GM19397 (cell line): ENCODE results near the gene GRIN1.
A peak's percentile ranks its signal among the peaks of the same experiment; 100 is the strongest.

Source experiments
- ATAC-seq: cut with Tn5 transposase; IDR thresholded peaks from one replicate; pipeline ENCODE4 v1.9.1; 2021; ENCODE audit warnings: mild to moderate bottlenecking, moderate library complexity; ENCODE audit not compliant: unreplicated experiment

Gene GRIN1

GRCh38 chr9:137173796-137174664, 35.1 kb downstream of the GRIN1 start:
- ATAC-seq, result no peak

- ATAC-seq, result no peak
Measured at GRCh38 chr9:137174722-137175293, 35.9 kb downstream of the GRIN1 start.

- ATAC-seq, result no peak
Measured at GRCh38 chr9:137175345-137175961, 36.5 kb downstream of the GRIN1 start.

DNA sequence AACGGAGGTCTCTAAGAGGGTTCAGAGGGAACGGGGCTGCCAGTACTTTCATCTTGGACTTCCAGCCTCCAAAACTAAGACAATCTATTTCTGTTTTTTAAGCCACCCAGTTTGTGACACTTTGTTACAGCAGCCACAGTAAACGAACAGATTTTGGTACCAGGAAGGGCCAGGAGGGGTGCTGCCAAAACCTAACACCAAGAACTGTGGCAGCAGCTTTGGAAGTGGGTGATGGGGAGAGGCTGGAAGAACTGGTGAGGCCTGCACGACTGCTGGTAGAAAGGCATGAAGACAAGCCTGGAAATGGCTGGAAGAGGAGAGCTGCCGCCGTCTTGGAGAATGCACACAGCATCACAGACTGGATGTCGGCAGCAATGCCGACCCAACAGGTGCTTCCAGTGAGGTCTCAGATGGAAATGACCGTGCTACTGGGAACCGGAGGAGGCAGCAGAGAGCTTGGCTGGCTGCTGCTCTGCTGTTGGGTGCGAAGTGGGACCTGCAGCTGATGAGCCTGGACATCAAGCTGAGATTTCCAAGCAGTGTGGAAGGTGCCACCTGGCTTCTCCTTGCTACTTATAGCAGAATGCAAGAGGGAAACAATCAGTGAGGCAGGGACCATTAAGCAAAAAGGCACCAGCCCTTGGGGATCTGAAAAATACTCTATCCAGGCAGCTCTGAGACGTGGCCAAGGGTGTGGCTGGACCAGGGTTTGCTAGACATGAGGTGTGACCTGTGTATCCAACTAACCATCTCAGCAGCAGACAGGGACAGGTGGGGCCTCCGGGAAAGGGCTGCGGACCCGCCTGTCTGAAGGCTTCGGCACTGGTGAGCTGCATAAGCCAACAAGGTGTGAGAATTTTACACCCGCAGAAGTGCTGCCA, 37.6 kb downstream of the GRIN1 start:
- ATAC-seq, result no peak

GRCh38 chr9:137178201-137178938, 39.4 kb downstream of the GRIN1 start:
- ATAC-seq, result no peak

DNA sequence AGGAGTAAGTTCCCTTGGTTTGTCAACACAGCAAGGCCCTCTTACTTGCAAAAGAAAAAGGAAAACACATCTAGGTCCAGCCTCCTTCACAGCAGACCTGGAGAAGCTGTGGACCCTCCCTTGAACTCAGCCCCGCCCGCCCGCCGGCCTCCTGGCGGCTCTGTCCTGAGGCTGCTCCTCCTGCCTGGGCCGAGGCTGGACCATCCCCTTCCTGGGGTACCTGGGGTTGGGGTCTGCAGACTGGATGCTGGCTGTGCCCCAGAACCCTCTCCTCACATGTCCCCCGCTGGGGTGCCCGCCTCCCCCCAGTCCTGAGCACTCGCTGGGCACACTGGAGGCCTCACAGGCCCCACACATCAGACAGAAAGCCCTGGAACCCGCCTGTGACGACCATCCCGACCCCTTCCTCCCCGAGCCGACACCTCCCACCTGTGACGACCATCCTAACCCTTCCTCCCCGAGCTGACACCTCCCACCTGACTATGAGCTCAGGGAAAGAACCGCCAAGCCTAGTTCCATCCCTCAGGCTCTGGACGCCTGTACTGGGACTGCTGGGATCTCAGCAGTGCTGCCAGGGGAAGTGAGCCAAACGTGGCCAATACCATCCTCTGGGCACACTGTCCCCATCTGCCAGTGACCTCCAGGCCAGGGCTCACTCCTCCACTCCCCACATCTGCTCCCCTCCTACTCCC, 40.1 kb downstream of the GRIN1 start:
- no peak for ATAC-seq

DNA sequence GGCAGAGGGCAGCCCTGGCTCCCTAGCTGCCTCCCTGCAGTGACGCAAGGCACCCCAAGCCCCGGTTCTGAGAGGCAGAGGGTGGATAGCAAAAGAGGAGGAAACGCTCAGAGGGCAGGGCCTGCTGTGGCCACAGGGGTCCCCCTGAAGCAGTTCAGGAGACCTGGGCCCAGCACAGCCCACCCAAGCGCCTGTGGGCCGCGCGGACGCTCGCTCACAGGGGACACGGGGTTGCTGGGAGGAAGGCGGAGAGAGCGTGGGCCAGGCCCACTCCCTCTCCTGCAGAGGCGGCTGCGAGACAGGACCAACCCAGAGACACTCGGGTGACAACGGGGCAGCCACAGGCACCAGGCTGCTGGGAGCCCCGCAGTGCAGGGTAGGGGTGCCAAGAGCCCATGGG, 40.8 kb downstream of the GRIN1 start:
- ATAC-seq, result no peak

- ATAC-seq, result no peak
Measured at GRCh38 chr9:137180491-137180890, 41.5 kb downstream of the GRIN1 start.

DNA sequence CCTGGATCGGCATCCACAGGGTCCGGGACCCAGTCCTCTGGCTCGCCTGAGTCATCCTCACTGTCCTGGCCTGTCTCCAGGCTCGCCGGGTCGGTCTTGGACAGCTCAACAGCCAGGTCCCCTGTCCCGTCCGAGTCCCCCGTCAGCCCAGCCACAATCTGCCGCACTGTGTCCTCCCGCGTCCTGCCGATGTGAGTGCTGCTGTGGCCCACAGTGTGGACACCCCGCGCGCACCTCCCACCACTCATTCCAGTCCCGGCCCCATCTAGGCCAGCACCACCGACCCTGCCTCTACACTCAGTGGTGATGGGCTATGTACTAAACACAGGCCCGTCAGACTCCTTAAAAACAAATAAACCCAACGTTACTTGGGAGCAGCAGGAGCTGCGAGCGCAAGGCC, 42.7 kb downstream of the GRIN1 start:
- no peak for ATAC-seq

- ATAC-seq, result no peak
Measured at GRCh38 chr9:137182836-137183235, 43.9 kb downstream of the GRIN1 start.

DNA sequence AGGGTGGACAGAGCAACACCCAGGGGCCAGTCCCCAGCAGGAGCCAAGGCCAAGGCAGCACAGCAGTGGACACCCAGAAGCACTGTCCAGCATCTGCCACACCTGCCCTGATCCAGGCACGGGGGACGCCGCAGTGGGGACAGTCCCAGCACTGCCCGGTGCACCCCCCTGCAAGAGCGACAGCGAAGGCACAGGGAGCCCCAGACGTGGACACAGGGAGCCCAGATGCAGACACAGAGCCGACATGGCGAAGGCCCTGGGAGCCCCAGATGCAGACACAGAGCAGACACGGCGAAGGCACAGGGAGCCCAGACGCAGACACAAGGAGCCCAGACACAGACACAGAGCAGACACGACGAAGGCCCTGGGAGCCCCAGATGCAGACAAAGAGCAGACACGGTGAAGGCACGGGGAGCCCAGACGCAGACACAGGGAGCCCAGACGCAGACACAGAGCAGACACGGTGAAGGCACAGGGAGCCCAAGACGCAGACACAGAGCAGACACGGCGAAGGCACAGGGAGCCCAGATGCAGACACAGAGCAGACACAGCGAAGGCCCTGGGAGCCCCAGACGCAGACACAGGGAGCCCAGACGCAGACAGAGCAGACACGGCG, 45.1 kb downstream of the GRIN1 start:
- ATAC-seq, result no peak

DNA sequence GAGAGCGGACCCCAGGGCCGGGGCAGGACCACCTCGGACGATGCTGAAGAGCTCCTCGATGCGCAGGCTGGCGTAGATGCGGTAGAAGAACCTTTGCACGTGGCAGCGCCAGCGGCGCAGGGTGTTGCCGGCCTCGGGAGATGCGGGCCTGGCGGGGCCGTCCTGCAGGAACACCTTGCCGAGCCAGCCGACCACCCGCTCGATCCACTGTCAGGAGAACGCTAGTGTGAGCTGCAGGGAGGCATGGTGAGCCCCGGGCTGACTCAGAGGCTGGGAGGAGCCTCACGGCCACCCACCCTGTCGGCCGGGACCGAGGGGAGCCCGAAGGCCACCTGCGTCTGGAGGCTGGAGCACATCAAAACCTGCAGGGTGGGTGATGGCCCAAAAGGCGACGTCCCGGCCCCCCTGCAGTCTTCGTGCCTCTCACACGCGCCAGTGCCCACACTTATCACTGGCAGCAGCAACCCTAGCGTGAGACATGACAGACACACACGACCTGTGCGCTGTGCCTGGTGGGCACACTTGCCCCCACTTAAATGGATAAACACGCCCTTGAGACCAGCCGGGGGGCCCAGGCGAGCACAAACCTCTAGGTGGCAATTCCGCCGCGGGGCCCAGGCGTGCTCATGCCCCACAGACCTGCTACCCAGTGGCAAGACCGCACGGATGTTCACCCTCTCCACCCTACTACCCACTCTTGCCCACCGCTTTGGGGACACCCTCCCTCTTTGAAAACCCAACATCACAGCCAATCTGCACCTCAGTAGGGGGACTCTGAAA, 46.1 kb downstream of the GRIN1 start:
- no peak for ATAC-seq

DNA sequence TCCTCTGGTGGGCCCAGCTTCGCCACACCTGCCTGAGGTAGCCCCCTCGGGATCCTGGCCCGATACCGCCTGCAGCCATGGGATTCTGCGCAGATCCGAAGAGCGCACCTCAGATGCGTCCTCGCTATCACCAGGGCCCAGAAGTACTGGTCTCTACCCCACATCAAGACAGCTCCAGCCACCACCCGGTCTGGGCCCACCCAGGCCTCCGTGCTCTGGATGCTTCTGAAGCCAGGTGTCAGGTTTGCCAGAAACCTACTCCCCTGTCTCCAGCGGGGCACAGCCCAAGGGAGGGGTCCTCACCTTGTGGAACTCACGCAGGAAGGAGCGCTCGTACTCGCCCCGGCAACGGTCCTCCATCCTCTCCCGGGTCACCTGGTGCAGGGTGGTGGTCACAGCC, 47.0 kb downstream of the GRIN1 start:
- no peak for ATAC-seq

DNA sequence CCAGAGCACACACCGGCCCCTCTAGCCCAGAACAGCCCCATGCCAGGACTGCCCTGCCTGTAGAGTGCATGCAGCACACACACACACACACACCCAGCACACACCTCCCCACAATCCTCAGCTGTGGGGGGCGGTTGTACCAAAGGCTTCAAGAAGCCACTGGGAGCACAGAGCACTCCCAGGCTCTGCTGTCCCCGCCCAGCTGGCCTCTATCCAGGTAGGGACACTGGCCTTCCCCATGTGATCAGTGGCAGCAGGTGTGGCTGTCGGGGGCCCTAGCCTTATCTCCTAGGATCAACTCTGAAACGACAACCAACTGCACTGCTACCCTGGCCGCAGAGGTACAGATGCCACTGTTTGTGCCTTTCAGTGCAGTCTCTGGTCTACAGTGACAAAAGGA, 47.4 kb downstream of the GRIN1 start:
- no peak for ATAC-seq

- no peak for ATAC-seq
Measured at GRCh38 chr9:137187386-137187785, 48.4 kb downstream of the GRIN1 start.

GRCh38 chr9:137188086-137188489, 49.1 kb downstream of the GRIN1 start:
- no peak for ATAC-seq

- ATAC-seq, result peak; percentile 78
Measured at GRCh38 chr9:137188490-137189296, 49.7 kb downstream of the GRIN1 start, which contains the start of the genes ANAPC2 and SSNA1. Gene ANAPC2 (minus strand): TSS chr9:137188560. CDS start chr9:137188532, 28 bp downstream. Gene SSNA1 (plus strand): TSS chr9:137188676. CDS start chr9:137188727, 51 bp downstream.
